HG03565 (cell line): ENCODE results near the gene PIGH.
"Not testable (repeated sequence)": the region's sequence is repeated elsewhere in the genome, so short reads cannot be mapped to it uniquely, and the experiment has no call there.

Experiments used
- ATAC-seq: cut with Tn5 transposase; IDR thresholded peaks from one replicate; pipeline ENCODE4 v1.9.1; 2021; ENCODE audit warnings: mild to moderate bottlenecking, moderate library complexity; ENCODE audit not compliant: unreplicated experiment

PIGH gene

GRCh38 chr14:67609642-67610310 lies 9.7 kb upstream of the PIGH start:
- no peak for ATAC-seq

GRCh38 chr14:67607646-67608045 lies 7.6 kb upstream of the PIGH start:
- ATAC-seq, result no peak

DNA sequence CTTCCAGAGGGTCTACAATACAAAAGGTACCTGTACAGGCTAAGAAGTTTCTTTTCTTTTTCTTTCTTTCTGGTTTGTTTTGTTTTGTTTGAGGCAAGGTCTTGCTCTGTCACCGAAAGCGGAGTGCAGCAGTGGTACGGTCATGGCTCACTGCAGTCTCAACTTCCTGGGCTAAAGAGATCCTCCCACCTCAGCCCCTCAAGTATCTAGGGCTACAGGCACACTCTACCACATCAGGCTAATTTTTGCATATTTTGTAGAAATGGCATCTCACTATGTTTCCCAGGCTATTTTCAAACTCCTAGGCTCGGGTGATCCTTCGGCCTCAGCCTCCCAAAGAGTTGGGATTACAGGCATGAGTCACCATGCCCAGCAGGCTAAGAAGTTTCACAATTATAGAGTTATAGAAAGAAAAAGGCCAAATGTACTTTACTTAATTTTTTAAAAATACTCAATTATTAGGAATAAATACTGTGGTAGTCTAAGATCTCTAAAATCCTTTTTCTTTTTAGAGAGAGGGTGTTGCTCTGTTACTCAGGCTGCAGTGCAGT lies 3.0 kb upstream of the PIGH start:
- peak; percentile 66 for ATAC-seq

GRCh38 chr14:67602076-67602475 lies 2.0 kb upstream of the PIGH start:
- no peak for ATAC-seq

DNA sequence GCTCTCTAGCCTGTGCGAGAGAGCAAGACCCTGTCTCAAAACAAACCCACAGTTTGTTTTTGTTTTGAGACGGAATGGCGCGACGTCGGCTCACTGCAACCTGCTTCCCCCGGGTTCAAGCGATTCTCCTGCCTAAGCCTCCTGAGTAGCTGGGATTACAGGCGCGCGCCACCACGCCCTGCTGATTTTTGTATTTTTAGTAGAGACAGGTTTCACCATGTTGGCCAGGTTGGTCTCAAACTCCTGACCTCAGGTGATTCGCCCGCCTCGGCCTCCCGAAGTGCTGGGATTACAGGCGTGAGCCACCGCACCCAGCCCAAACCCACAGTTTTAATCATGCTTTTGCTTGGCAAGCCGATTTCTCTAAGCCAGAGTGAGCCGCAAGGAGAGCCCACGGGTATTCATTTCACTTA lies 500 bp upstream of the PIGH start:
- ATAC-seq, result not testable (repeated sequence)

DNA sequence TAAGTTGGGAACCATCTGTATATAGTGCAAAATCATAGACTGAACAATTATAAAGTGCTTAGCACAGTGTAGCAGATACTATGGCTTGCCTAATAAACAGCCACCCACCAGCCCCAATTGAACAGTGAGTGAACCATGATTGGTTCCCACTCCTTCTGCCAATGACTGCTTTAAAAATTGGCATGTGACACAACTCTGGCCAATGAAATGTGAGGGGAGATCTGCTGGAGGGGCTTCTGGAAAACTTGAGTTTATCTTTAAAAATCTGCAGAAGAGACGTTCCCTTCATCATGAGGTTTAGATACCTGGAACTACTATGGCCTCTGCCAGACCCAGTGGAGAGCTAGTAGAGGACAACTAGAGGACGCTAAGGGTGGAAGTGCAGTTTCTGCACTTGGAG lies 4.7 kb downstream of the PIGH start:
- ATAC-seq, result no peak

- ATAC-seq, result not testable (repeated sequence)
These were observed 6.4 kb downstream of the PIGH start for GRCh38 chr14:67593650-67594049.

GRCh38 chr14:67589204-67589770 lies 10.8 kb downstream of the PIGH start:
- no peak for ATAC-seq

GRCh38 chr14:67586369-67586768 lies 13.7 kb downstream of the PIGH start:
- ATAC-seq, result no peak

DNA sequence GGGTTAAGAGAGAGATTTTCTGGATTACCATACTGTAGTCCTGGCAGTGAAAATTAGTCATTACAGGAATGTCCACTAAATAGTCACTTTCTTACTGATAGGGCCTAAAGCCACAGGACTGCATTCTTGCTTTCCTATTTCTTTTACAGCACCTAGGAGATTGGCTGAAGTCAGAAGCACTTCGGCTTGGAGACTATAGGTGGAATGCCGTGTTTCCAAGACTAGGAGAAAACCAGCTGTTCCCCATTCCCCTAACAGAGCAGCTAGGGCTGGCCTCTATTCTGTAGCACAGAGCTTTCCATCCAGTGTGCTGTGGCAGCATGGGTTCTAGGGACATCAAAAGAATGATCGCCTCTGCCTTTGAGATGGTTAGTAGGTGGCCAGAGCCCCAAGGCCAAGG lies 15.1 kb downstream of the PIGH start:
- no peak for ATAC-seq

GRCh38 chr14:67583711-67584644 lies 16.1 kb downstream of the PIGH start:
- ATAC-seq, result no peak

DNA sequence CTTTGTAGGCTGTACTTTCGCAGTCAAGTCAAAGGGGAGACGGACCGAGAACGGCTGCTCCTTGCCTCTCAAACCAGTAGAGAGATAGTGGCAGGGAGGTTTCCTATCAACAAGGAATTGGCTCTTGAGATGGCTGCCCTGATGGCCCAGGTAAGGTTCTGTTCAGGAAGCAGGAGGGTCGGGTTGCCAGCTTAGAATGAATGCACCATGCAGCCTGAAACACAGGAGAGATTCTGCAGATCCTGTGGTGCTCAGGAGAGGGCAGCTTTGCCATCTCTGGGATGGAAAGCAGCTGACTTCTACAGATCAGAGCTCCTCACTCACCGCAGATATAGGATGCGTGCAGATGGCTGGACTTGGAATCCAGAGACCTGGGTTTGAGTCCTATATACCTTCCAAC lies 18.0 kb downstream of the PIGH start:
- ATAC-seq, result no peak

DNA sequence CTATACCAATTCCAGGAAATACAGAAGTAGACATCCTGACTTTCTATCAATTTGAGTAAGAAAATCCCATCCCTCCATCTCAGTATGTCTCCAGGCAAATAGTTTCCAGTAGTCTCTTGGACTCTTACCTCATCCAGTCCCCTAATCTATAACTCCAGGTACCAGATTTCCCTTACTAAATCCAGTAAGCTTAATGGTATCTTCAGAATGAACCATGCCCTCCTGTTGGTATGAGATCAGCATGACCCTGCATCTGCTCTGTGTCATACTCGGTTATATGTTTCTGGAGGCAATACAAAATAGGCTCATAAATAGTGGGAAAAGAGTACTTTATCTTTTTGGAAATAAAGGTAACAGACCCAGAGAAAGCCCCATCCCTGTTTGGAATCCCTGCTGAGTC lies 18.4 kb downstream of the PIGH start:
- ATAC-seq, result no peak

DNA sequence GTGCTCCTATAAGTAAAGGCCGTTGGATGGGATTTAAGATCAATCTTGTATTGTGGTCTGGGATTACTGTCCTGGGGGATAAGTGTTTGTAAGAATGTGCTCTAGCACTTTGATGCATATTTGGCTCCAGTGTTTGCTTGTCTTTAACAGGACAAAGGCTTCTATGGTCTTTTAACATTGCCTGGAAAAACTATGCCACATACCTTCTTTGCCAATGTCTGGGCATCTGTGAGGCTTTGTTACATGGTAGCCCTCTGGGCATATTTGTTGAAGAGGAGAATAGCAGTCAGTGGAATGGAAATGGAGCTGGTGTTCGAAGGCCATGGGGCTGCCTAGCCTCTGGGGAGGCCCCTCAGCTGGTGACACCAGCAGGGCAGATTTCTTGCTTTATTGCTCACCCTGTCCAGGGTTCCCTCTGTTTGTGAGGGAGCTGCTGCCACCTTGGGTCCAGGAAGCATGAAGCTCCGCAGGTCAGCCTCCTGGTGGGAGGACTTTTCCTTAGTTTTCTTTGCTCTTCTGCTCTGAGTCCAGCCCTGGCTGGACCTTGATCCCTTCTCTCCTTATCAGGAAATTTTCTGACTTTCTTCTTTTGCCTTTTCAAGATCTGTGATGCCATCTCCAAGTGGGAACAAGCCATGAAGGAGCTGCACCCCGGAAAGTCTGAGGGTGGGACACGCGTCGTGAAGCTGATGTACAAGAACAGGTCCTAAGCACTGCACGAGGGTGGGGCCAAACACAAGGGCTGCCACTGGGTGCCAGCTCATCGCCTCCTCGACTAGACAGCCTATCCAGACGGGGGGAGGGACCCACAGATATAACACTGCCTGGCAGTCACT lies 19.5 kb downstream of the PIGH start:
- no peak for ATAC-seq

DNA sequence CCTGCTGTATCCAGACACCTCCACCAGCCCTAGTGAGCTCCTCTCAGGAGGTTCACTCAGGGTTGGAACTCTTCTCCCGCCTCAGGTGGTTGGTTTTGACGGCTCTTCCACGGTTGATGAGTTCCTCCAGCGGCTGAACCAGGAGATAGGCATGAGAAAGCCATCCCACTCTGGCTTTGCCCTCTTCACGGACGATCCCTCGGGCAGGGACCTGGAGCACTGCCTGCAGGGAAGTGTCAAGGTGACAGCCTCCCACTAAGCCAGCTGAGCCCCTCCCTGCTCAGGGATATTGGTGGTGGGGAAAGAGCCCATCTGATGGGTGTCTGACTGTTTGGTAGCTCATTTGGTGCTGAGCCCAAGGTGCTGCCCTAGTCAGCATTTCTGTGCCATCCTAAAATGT lies 20.4 kb downstream of the PIGH start:
- ATAC-seq, result no peak

DNA sequence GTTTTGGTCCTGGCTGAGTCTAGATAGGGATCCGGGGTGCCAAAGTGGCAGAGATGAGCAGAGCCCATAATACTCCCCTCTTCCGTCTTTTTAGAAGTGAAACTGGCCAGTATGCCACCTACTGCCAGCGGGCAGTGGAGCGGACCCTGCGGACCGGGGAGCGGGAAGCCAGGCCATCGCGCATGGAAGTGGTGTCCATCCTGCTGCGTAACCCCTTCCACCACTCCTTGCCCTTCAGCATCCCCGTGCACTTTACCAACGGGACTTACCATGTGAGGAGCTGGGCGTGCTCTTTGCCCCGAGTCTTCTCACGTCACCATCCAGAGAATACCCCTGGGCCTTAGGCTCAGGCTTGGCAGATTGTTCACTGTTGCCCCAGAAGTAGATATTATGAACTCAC lies 21.0 kb downstream of the PIGH start:
- ATAC-seq, result no peak

DNA sequence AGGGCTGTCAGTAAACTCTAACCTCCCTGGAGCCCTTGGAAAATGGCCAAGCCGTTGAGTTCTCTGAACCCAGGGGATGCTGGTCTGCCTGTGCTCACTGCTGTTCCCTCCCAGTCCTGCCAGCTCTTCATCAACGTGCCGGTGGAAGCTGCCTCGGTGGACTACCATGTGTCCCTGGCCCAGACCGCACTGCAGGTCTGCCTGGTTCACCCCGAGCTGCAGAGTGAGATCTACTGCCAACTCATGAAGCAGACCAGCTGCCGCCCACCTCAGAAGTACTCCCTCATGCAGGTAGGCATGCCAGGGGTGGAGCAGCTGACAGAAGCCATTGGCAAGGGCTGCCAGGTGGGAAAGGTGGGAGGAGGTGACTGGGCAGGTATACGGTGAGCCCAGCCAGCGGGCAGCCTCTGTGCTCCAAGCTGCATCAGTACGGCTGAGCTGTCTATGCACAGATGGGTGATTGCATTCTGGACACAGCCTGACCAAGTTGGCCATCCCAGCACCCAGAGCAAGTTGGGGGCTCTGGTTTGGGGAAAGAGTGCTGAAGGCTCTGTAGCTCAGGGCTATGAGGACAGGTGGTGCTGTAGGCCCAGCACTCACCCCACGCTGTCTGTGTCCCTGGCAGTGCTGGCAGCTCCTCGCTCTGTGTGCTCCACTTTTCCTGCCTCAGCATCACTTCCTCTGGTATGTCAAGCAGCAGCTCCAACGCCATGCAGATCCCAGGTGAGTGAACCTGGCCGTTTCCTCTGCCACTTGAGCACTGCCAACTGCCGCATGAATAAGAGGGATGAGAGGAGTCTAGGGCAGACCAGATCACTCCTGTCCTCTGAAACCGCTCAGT lies 21.9 kb downstream of the PIGH start:
- no peak for ATAC-seq

DNA sequence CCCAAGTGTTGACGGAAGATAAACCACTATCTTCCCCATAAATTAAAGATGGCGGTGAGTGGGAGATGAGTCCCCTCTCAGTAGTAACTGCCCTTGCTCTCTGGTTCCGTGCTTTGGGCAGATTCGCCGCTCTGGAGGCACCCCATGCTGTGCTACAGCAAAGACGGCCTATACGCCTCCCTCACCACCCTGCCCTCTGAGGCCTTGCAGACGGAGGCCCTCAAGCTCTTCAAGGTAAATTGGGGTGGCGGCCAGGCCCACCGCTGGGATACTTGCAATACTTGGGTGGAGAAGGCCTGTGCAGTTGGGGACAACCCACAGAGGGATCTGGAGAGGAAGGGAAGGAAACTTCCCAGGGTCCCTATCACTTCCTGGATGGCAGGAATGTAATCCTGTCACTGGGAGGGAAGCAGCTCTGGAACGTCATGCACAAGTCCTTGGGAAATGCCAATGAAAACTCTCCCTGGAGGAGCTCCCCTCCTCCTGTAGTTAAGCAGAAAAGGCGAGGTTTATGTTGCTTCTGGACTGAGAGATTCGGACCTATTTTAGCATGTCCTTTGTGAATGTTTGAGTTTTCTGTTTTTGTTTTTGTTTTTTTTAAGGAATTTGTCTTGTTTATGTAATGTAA lies 22.8 kb downstream of the PIGH start:
- no peak for ATAC-seq

GRCh38 chr14:67576216-67576955 lies 23.7 kb downstream of the PIGH start:
- ATAC-seq, result no peak
